WTC11 (cell line): ENCODE measurements around the gene TMEM198. TPM values are rescaled to one million over a fixed set of nuclear protein-coding genes. Genes with fewer than 3 reads are reported as not detected.

Source experiments
- CBFB ChIP-seq: sonication (generic); formaldehyde crosslinking; IDR thresholded peaks from 2 replicates; pipeline ENCODE4 v1.8.1; 2022; ENCODE audit warnings: mild to moderate bottlenecking, low read depth, missing genetic modification reagents
- CREB1 ChIP-seq: sonication (generic); formaldehyde crosslinking; IDR thresholded peaks from 2 replicates; pipeline ENCODE4 v1.8.0; 2023; ENCODE audit warnings: mild to moderate bottlenecking, missing genetic modification reagents
- E2F5 ChIP-seq: sonication (generic); formaldehyde crosslinking; IDR thresholded peaks from 2 replicates; pipeline ENCODE4 v1.8.1; 2022; ENCODE audit warnings: mild to moderate bottlenecking, moderate library complexity, missing genetic modification reagents
- ERG ChIP-seq: fragments of 250-450 bp; sonication (Bioruptor Pico); IDR thresholded peaks from 2 replicates; pipeline ENCODE4 v1.8.0; 2021; ENCODE audit warnings: mild to moderate bottlenecking
- FOXP4 ChIP-seq: sonication (generic); formaldehyde crosslinking; IDR thresholded peaks from 2 replicates; pipeline ENCODE4 v1.8.0; 2022; ENCODE audit warnings: mild to moderate bottlenecking, missing genetic modification reagents
- GTF2I ChIP-seq: fragments of 250-450 bp; sonication (Bioruptor Pico); conservative IDR thresholded peaks from 2 replicates; pipeline ENCODE4 v1.4.0; 2021; ENCODE audit warnings: mild to moderate bottlenecking
- IRF2 ChIP-seq: sonication (generic); formaldehyde crosslinking; IDR thresholded peaks from 2 replicates; pipeline ENCODE4 v1.8.0; 2022; ENCODE audit warnings: low read depth, missing genetic modification reagents, borderline replicate concordance
- MYBL2 ChIP-seq: sonication (generic); formaldehyde crosslinking; IDR thresholded peaks from 2 replicates; pipeline ENCODE4 v1.8.1; 2023; ENCODE audit warnings: mild to moderate bottlenecking, moderate library complexity, missing genetic modification reagents
- NR2C2 ChIP-seq: sonication (generic); formaldehyde crosslinking; IDR thresholded peaks from 2 replicates; pipeline ENCODE4 v1.8.0; 2022; ENCODE audit warnings: mild to moderate bottlenecking, missing genetic modification reagents
- RELA ChIP-seq: sonication (generic); formaldehyde crosslinking; IDR thresholded peaks from 2 replicates; pipeline ENCODE4 v1.8.1; 2022; ENCODE audit warnings: missing genetic modification reagents, mild to moderate bottlenecking, borderline replicate concordance
- USF1 ChIP-seq: sonication (generic); formaldehyde crosslinking; IDR thresholded peaks from 2 replicates; pipeline ENCODE4 v1.8.0; 2022; ENCODE audit warnings: mild to moderate bottlenecking, missing genetic modification reagents
- USF2 ChIP-seq: sonication (generic); formaldehyde crosslinking; IDR thresholded peaks from 2 replicates; pipeline ENCODE4 v1.8.1; 2023; ENCODE audit warnings: mild to moderate bottlenecking, missing genetic modification reagents, moderate library complexity
- ZMAT4 ChIP-seq: fragments of 250-450 bp; sonication (Bioruptor Pico); IDR thresholded peaks from 2 replicates; pipeline ENCODE4 v1.9.0; 2021; ENCODE audit warnings: mild to moderate bottlenecking
- ZNF281 ChIP-seq: sonication (generic); formaldehyde crosslinking; IDR thresholded peaks from 2 replicates; pipeline ENCODE4 v1.8.0; 2023; ENCODE audit warnings: mild to moderate bottlenecking, missing genetic modification reagents
- ZNF317 ChIP-seq: sonication (generic); formaldehyde crosslinking; IDR thresholded peaks from 2 replicates; pipeline ENCODE4 v1.8.1; 2023; ENCODE audit warnings: low read depth, mild to moderate bottlenecking, moderate library complexity, missing genetic modification reagents, borderline replicate concordance
- ZNF671 ChIP-seq: fragments of 250-450 bp; sonication (Bioruptor Pico); IDR thresholded peaks from 2 replicates; pipeline ENCODE4 v1.8.0; 2021; ENCODE audit warnings: mild to moderate bottlenecking
- total RNA-seq: library from RNA; stranded (reverse); gene quantifications from 3 replicates; pipeline ENCODE4 v1.2.3, GENCODE V29; 2021
- TF ChIP-seq, protein P1 (sequence below): sonication (generic); formaldehyde crosslinking; IDR thresholded peaks from 2 replicates; pipeline ENCODE4 v1.8.1; 2022; ENCODE audit warnings: mild to moderate bottlenecking, missing genetic modification reagents, moderate library complexity, borderline replicate concordance

Gene TMEM198
- total RNA-seq, 1 experiment from 2014 or later: 7.1 TPM

- TF ChIP-seq ZMAT4 (no peak), E2F5 (no peak), CREB1 (no peak), IRF2 (CRISPR knock-in tag) (no peak), ZNF671 (CRISPR knock-in tag) (no peak), USF1 (CRISPR knock-in tag) (no peak), NR2C2 (no peak), ZNF317 (no peak), GTF2I (no peak), ZNF281 (CRISPR knock-in tag) (no peak), ERG (CRISPR knock-in tag) (no peak), USF2 (CRISPR knock-in tag) (peak; percentile 28), CBFB (CRISPR knock-in tag) (no peak), FOXP4 (CRISPR knock-in tag) (no peak), MYBL2 (CRISPR knock-in tag) (no peak), RELA (CRISPR knock-in tag) (no peak)
- TF ChIP-seq, protein P1, sequence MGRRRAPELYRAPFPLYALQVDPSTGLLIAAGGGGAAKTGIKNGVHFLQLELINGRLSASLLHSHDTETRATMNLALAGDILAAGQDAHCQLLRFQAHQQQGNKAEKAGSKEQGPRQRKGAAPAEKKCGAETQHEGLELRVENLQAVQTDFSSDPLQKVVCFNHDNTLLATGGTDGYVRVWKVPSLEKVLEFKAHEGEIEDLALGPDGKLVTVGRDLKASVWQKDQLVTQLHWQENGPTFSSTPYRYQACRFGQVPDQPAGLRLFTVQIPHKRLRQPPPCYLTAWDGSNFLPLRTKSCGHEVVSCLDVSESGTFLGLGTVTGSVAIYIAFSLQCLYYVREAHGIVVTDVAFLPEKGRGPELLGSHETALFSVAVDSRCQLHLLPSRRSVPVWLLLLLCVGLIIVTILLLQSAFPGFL (CRISPR knock-in tag): no peak
These were observed 36.9 kb upstream of the TMEM198 start (continued) for GRCh38 chr2:219506802-219507526.
